DND-41 (cell line): ENCODE measurements around the gene ZFP36.
A peak's percentile ranks its signal among the peaks of the same experiment; 100 is the strongest.
"Not testable (repeated sequence)": the region's sequence is repeated elsewhere in the genome, so short reads cannot be mapped to it uniquely, and the experiment has no call there.

Experiments
- ATAC-seq: fragments of 200-7000 bp; cut with Tn5 transposase; 3 replicates; pipeline ENCODE4 v1.9.1; 2021; ENCODE audit warnings: low read depth; ENCODE audit not compliant: insufficient read depth
- DNase-seq: peaks from one replicate; pipeline ENCODE4 v3.0.0-alpha.2; 2020
- H2AFZ ChIP-seq: 2 replicates; pipeline ENCODE4 v1.6.0; 2012; ENCODE audit warnings: low read depth, low read length
- H3K27ac ChIP-seq: 2 replicates; pipeline ENCODE4 v1.5.1; 2012; ENCODE audit warnings: low read length, inconsistent platforms
- H3K27me3 ChIP-seq: fragments of 200-600 bp; sonication (generic); 2 replicates; pipeline ENCODE4 v1.6.0; 2012; ENCODE audit warnings: low read length, mild to moderate bottlenecking, inconsistent platforms; ENCODE audit not compliant: insufficient read depth, poor library complexity
- H3K36me3 ChIP-seq: 2 replicates; pipeline ENCODE4 v1.5.1; 2012; ENCODE audit warnings: low read length, inconsistent platforms; ENCODE audit not compliant: insufficient read depth
- H3K4me1 ChIP-seq: 2 replicates; pipeline ENCODE4 v1.5.1; 2012; ENCODE audit warnings: mild to moderate bottlenecking, low read length; ENCODE audit not compliant: insufficient read depth
- H3K4me2 ChIP-seq: 2 replicates; pipeline ENCODE4 v1.6.0; 2012; ENCODE audit warnings: mild to moderate bottlenecking, moderate library complexity, low read length, inconsistent platforms; ENCODE audit not compliant: insufficient read depth
- H3K4me3 ChIP-seq, 2 experiments: fragments of 200-600 bp in 1 of 2; shearing (Covaris generic) in 1 of 2; 2 replicates each; pipeline ENCODE4 v1.5.1; 2012 to 2016; ENCODE audit warnings: inconsistent platforms in 2 of 2, low read length in 2 of 2, mild to moderate bottlenecking in 2 of 2, low read depth in 1 of 2, moderate library complexity in 1 of 2
- H3K79me2 ChIP-seq: 2 replicates; pipeline ENCODE4 v1.6.0; 2012; ENCODE audit warnings: low read length, inconsistent platforms; ENCODE audit not compliant: insufficient read depth
- H3K9ac ChIP-seq: 2 replicates; pipeline ENCODE4 v1.6.0; 2012; ENCODE audit warnings: low read depth, mild to moderate bottlenecking, inconsistent platforms, low read length, moderate library complexity
- H3K9me3 ChIP-seq: 2 replicates; pipeline ENCODE4 v1.5.1; 2012; ENCODE audit warnings: low read length, moderate library complexity, mild to moderate bottlenecking, inconsistent platforms; ENCODE audit not compliant: insufficient read depth, severe bottlenecking
- H4K20me1 ChIP-seq: 2 replicates; pipeline ENCODE4 v1.6.0; 2012; ENCODE audit warnings: low read length; ENCODE audit not compliant: insufficient read depth
- EZH2 ChIP-seq: IDR thresholded peaks from 3 replicates; pipeline ENCODE4 v1.6.1; 2012; ENCODE audit warnings: borderline replicate concordance, low read depth, mild to moderate bottlenecking, moderate library complexity, low read length, inconsistent platforms; ENCODE audit not compliant: severe bottlenecking
- TF ChIP-seq, protein P1 (sequence below): IDR thresholded peaks from 2 replicates; pipeline ENCODE4 v1.5.1; 2012; ENCODE audit warnings: borderline replicate concordance, low read length, moderate library complexity, mild to moderate bottlenecking; ENCODE audit not compliant: poor library complexity, severe bottlenecking; ENCODE audit errors: extremely low read depth

ZFP36 gene

GRCh38 chr19:39446365-39447084 lies 39.9 kb downstream of the ZFP36 start:
- Histone ChIP-seq H3K79me2 (peaks cover 72% of the 10 kb centered on the region), H3K4me3 (peak overlapping the region; percentile 84 to 93; a peak in 3 of 4 replicates), H3K4me1 (peaks cover 38% of the 10 kb centered on the region), H3K4me2 (peak overlapping the region; percentile 67), H3K36me3 (peaks cover 27% of the 10 kb centered on the region), H4K20me1 (peaks cover 25% of the 10 kb centered on the region), H3K27ac (peak overlapping the region; percentile 80), H2AFZ (no peak overlapping the region), H3K9me3 (no peaks in the 10 kb centered on the region), H3K9ac (peak overlapping the region; percentile 83), H3K27me3 (no peaks in the 10 kb centered on the region)
- DNase-seq (no peak), ATAC-seq (no peak)
- TF ChIP-seq, protein P1, sequence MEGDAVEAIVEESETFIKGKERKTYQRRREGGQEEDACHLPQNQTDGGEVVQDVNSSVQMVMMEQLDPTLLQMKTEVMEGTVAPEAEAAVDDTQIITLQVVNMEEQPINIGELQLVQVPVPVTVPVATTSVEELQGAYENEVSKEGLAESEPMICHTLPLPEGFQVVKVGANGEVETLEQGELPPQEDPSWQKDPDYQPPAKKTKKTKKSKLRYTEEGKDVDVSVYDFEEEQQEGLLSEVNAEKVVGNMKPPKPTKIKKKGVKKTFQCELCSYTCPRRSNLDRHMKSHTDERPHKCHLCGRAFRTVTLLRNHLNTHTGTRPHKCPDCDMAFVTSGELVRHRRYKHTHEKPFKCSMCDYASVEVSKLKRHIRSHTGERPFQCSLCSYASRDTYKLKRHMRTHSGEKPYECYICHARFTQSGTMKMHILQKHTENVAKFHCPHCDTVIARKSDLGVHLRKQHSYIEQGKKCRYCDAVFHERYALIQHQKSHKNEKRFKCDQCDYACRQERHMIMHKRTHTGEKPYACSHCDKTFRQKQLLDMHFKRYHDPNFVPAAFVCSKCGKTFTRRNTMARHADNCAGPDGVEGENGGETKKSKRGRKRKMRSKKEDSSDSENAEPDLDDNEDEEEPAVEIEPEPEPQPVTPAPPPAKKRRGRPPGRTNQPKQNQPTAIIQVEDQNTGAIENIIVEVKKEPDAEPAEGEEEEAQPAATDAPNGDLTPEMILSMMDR, result no peak
- no peak for TF ChIP-seq EZH2

- H3K9ac ChIP-seq, result peak overlapping the region; percentile 10; the same call in 1 of the 2 replicates
- H3K79me2 ChIP-seq, result peaks cover 89% of the 10 kb centered on the region
- H3K27ac ChIP-seq, result 0 out of 2 replicates have a peak overlapping the region, but pooled peaks have one; percentile 16
These were observed 41.6 kb downstream of the ZFP36 start for GRCh38 chr19:39448271-39448670.

GRCh38 chr19:39449116-39449797 lies 42.6 kb downstream of the ZFP36 start:
- H3K4me1 ChIP-seq, result peaks cover 31% of the 10 kb centered on the region
- no peak overlapping the region for H3K4me3 ChIP-seq
- no peak for ATAC-seq
- H4K20me1 ChIP-seq, result peaks cover 41% of the 10 kb centered on the region
- peaks cover 92% of the 10 kb centered on the region for H3K79me2 ChIP-seq
- no peak overlapping the region for H3K9ac ChIP-seq
- H3K27ac ChIP-seq, result no peak overlapping the region
- H3K27me3 ChIP-seq, result no peaks in the 10 kb centered on the region
- H3K4me2 ChIP-seq, result peak overlapping the region; percentile 0; the same call in 1 of the 2 replicates
- no peak for TF ChIP-seq EZH2
- TF ChIP-seq, protein P1, result no peak
- DNase-seq, result no peak
- no peak overlapping the region for H2AFZ ChIP-seq
- H3K9me3 ChIP-seq, result no peaks in the 10 kb centered on the region
- peaks cover 45% of the 10 kb centered on the region for H3K36me3 ChIP-seq

More at GRCh38 chr19:39448271-39448670, 41.6 kb downstream of the ZFP36 start:
- peaks cover 38% of the 10 kb centered on the region for H3K4me1 ChIP-seq
- TF ChIP-seq, protein P1, result no peak
- no peak for TF ChIP-seq EZH2
- H3K9me3 ChIP-seq, result no peaks in the 10 kb centered on the region
- no peak overlapping the region; a peak in 1 of 4 replicates for H3K4me3 ChIP-seq
- DNase-seq, result no peak
- ATAC-seq, result no peak
- no peaks in the 10 kb centered on the region for H3K27me3 ChIP-seq
- peak overlapping the region; percentile 67 for H3K4me2 ChIP-seq
- peaks cover 40% of the 10 kb centered on the region for H4K20me1 ChIP-seq
- peaks cover 43% of the 10 kb centered on the region for H3K36me3 ChIP-seq
- no peak overlapping the region for H2AFZ ChIP-seq

DNA sequence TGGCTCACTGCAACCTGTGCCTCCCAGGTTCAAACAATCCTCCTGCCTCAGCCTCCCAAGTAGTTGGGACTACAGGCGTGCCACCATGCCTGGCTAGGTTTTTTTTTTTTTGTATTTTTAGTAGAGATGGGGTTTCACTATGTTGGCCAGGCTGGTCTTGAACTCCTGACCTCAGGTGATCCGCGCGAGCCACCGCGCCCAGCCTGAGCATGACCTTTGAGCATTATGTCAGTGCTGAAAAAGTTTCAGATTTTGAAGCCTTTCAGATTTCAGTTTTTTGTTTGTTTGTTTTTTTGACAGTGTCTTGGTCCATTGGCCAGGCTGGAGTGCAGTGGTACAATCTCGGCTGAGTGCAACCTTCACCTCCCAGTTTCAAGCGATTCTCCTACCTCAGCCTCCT lies 44.6 kb downstream of the ZFP36 start:
- not testable (repeated sequence) for H3K27me3 ChIP-seq, H3K27ac ChIP-seq, H2AFZ ChIP-seq, ATAC-seq, H3K9ac ChIP-seq, H3K4me2 ChIP-seq, H3K9me3 ChIP-seq, DNase-seq, H3K4me3 ChIP-seq
- Histone ChIP-seq H3K4me1 (peaks cover 24% of the 10 kb centered on the region), H3K36me3 (peaks cover 53% of the 10 kb centered on the region), H4K20me1 (peaks cover 45% of the 10 kb centered on the region), H3K79me2 (peaks cover 81% of the 10 kb centered on the region)
